ENCODE data around the gene LSM6.

LSM6 gene

GRCh38 chr4:146161243-146161642 lies 14.3 kb upstream of the LSM6 start:
- Histone ChIP-seq H3K9ac (ENCODE audit: low read length) (no peak overlapping the region), H3K4me2 (ENCODE audit: low read depth, low read length) (no peak overlapping the region), H3K36me3 (replicated peaks; ENCODE audit: insufficient read depth, low read length) (no peaks in the 10 kb centered on the region), H3K27ac (ENCODE audit: low read length) (no peak overlapping the region), H4K20me1 (ENCODE audit: insufficient read depth, low read length) (no peaks in the 10 kb centered on the region), H3F3A (ENCODE audit: insufficient read depth, low read length) (no peaks in the 10 kb centered on the region), H3K4me3 (ENCODE audit: low read length) (no peak overlapping the region), H3K4me1 (ENCODE audit: low read length) (no peaks in the 10 kb centered on the region), H2AFZ (ENCODE audit: low read length) (no peak overlapping the region), H3K79me2 (ENCODE audit: low read length) (no peaks in the 10 kb centered on the region), H3K27me3 (replicated peaks; ENCODE audit: insufficient read depth, low read length) (no peaks in the 10 kb centered on the region), H3K9me2 (replicated peaks; ENCODE audit: insufficient read depth, low read length) (no peaks in the 10 kb centered on the region), H3K9me3 (replicated peaks; ENCODE audit: insufficient read depth, low read length) (no peaks in the 10 kb centered on the region)
- DNase-seq: no peak
- no peak for TF ChIP-seq EZH2 (optimal IDR thresholded peaks at IDR 0.05; ENCODE audit: low read depth, low read length)
- TF ChIP-seq CTCF (IDR thresholded peaks at IDR 0.05; ENCODE audit: low read length): no peak
- TF ChIP-seq EZH2phosphoT487 (IDR thresholded peaks at IDR 0.05; ENCODE audit: low read length): no peak

DNA sequence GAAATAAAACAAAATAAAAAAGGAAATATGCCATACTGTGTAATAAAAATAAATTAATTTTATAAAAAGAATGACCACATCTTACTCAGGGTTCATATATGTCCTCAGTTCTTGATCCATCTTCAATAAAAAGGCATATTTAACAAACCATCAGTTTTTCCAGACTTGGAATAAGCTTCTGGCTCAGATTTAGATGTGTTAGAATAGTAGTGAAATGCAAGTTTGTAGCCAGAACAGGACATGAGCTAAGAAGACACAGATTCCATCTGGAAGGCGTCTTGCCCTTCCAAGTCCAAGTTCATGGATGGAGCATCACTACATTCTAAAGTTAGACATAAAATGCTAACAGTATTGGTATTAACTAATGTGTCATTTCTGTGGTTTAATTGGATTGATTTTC lies 10.3 kb upstream of the LSM6 start:
- DNase-seq: no peak
- no peaks in the 10 kb centered on the region for H3K36me3 ChIP-seq (replicated peaks; ENCODE audit: insufficient read depth, low read length)
- no peaks in the 10 kb centered on the region for H3K79me2 ChIP-seq (ENCODE audit: low read length)

GRCh38 chr4:146165840-146166239 lies 9.7 kb upstream of the LSM6 start:
- H3K9me3 ChIP-seq (replicated peaks; ENCODE audit: insufficient read depth, low read length): no peaks in the 10 kb centered on the region
- H3K4me1 ChIP-seq (ENCODE audit: low read length): no peaks in the 10 kb centered on the region
- no peaks in the 10 kb centered on the region for H3K79me2 ChIP-seq (ENCODE audit: low read length)
- H2AFZ ChIP-seq (ENCODE audit: low read length): no peak overlapping the region
- no peak overlapping the region for H3K9ac ChIP-seq (ENCODE audit: low read length)
- no peak overlapping the region for H3K27ac ChIP-seq (ENCODE audit: low read length)
- no peak overlapping the region for H3K4me2 ChIP-seq (ENCODE audit: low read depth, low read length)
- no peaks in the 10 kb centered on the region for H3F3A ChIP-seq (ENCODE audit: insufficient read depth, low read length)
- no peak for DNase-seq
- H3K9me2 ChIP-seq (replicated peaks; ENCODE audit: insufficient read depth, low read length): no peaks in the 10 kb centered on the region
- no peaks in the 10 kb centered on the region for H4K20me1 ChIP-seq (ENCODE audit: insufficient read depth, low read length)
- TF ChIP-seq CTCF (IDR thresholded peaks at IDR 0.05; ENCODE audit: low read length) (no peak), EZH2phosphoT487 (IDR thresholded peaks at IDR 0.05; ENCODE audit: low read length) (no peak), EZH2 (optimal IDR thresholded peaks at IDR 0.05; ENCODE audit: low read depth, low read length) (no peak)
- no peak overlapping the region for H3K4me3 ChIP-seq (ENCODE audit: low read length)
- no peaks in the 10 kb centered on the region for H3K27me3 ChIP-seq (replicated peaks; ENCODE audit: insufficient read depth, low read length)
- no peaks in the 10 kb centered on the region for H3K36me3 ChIP-seq (replicated peaks; ENCODE audit: insufficient read depth, low read length)

More for the DNA sequence above, 10.3 kb upstream of the LSM6 start:
- H3K27me3 ChIP-seq (replicated peaks; ENCODE audit: insufficient read depth, low read length): no peaks in the 10 kb centered on the region
- no peaks in the 10 kb centered on the region for H3F3A ChIP-seq (ENCODE audit: insufficient read depth, low read length)
- TF ChIP-seq EZH2phosphoT487 (IDR thresholded peaks at IDR 0.05; ENCODE audit: low read length): no peak
- TF ChIP-seq EZH2 (optimal IDR thresholded peaks at IDR 0.05; ENCODE audit: low read depth, low read length): no peak
- TF ChIP-seq CTCF (IDR thresholded peaks at IDR 0.05; ENCODE audit: low read length): no peak
- H3K9me3 ChIP-seq (replicated peaks; ENCODE audit: insufficient read depth, low read length): no peaks in the 10 kb centered on the region
- no peaks in the 10 kb centered on the region for H4K20me1 ChIP-seq (ENCODE audit: insufficient read depth, low read length)
- no peak overlapping the region for H3K4me3 ChIP-seq (ENCODE audit: low read length)
- no peaks in the 10 kb centered on the region for H3K9me2 ChIP-seq (replicated peaks; ENCODE audit: insufficient read depth, low read length)
- no peak overlapping the region for H2AFZ ChIP-seq (ENCODE audit: low read length)
- no peaks in the 10 kb centered on the region for H3K4me1 ChIP-seq (ENCODE audit: low read length)
- no peak overlapping the region for H3K9ac ChIP-seq (ENCODE audit: low read length)
- no peak overlapping the region for H3K4me2 ChIP-seq (ENCODE audit: low read depth, low read length)
- no peak overlapping the region for H3K27ac ChIP-seq (ENCODE audit: low read length)
